ENCODE results near the gene RHOBTB3.

DNA sequence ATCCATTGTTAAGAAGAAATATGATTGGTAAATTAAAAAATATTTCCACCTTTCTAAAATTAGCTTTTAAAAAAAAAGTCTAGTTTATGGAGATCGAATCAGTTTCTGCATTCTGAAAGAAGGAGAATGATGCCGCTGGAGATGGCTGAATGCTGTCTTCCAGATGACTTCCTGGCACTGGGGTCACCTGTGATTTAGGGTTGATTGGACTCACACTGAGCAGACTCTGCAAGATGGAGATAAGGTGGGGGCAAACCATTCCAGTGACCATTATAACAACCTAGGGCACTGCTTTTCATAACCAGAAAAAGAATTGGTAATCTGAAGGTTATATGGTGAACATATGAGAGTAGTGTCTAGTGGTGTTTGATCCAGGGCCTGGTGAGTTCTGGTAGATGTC is 40.8 kb downstream of the RHOBTB3 start:
- TF ChIP-seq, protein P1, sequence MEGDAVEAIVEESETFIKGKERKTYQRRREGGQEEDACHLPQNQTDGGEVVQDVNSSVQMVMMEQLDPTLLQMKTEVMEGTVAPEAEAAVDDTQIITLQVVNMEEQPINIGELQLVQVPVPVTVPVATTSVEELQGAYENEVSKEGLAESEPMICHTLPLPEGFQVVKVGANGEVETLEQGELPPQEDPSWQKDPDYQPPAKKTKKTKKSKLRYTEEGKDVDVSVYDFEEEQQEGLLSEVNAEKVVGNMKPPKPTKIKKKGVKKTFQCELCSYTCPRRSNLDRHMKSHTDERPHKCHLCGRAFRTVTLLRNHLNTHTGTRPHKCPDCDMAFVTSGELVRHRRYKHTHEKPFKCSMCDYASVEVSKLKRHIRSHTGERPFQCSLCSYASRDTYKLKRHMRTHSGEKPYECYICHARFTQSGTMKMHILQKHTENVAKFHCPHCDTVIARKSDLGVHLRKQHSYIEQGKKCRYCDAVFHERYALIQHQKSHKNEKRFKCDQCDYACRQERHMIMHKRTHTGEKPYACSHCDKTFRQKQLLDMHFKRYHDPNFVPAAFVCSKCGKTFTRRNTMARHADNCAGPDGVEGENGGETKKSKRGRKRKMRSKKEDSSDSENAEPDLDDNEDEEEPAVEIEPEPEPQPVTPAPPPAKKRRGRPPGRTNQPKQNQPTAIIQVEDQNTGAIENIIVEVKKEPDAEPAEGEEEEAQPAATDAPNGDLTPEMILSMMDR (IDR thresholded peaks at IDR 0.05) = no peak
- no peak for TF ChIP-seq POLR2AphosphoS5 (IDR thresholded peaks at IDR 0.05)
- TF ChIP-seq POLR2A (IDR thresholded peaks at IDR 0.05) = no peak

Data from stomach (tissue), 4 donors.